GM12875 (cell line): ENCODE results near the gene FRMD3.

Experiments
- H3K4me3 ChIP-seq: one replicate; pipeline ENCODE4 v1.5.1; 2011; ENCODE audit warnings: low read depth, low read length, control low read depth
- CTCF ChIP-seq: IDR thresholded peaks from 2 replicates; pipeline ENCODE4 v1.5.1; 2011; ENCODE audit warnings: low read depth, mild to moderate bottlenecking, control low read depth, inconsistent platforms, low read length, moderate library complexity, borderline replicate concordance; ENCODE audit not compliant: insufficient read depth

The FRMD3 gene

DNA sequence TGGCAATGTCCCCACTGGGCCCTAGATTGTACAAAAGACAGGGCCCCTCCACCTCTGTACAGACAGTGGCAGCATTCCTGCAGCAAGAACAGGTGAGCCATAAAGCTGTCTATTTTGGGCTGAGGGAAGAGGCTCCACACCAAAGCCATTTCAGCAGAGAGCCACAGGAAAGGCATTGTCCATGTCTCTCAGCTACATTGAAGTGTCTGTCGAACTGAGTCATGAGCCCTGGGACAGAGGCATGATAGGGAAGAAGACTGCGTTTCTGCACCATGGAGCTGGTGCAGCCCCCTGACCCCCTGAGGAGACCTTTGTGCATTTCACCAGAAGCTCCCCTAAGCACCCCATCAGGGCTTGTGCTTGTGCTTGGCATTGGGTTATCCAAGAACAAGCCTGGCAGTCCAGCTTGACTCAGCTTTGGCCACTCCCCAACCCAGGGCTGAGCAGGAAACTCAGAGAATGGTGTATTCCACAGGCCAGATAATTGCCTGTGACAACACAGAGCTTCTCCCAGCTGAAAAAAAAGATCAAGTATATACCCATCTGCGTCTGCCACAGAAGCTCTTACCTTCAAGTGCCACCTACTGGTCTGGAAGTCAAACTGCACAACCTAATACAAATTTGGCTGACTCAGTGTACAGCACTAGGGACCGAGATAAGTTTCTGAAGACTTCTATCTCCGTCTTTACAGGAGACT lies 5.9 kb upstream of the FRMD3 start:
- TF ChIP-seq CTCF = peak; percentile 77
- H3K4me3 ChIP-seq = no peak overlapping the region

DNA sequence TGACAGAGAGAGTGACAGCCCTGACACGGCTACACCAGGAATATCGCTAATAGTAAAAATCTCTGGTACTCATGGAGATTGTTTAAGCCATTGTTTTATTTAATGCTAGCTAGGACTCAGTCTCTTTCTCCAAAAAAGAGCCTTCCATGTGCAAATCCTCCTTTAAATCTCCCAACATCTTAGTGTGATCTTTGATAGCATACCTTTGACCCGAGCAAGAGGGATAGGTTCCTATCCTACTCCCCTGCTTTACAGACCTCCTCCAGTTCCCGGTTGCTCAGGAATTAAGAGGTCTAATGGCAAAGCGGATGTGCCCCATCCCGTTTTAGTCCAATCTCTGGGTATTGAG lies 663 bp upstream of the FRMD3 start:
- H3K4me3 ChIP-seq = no peak overlapping the region

DNA sequence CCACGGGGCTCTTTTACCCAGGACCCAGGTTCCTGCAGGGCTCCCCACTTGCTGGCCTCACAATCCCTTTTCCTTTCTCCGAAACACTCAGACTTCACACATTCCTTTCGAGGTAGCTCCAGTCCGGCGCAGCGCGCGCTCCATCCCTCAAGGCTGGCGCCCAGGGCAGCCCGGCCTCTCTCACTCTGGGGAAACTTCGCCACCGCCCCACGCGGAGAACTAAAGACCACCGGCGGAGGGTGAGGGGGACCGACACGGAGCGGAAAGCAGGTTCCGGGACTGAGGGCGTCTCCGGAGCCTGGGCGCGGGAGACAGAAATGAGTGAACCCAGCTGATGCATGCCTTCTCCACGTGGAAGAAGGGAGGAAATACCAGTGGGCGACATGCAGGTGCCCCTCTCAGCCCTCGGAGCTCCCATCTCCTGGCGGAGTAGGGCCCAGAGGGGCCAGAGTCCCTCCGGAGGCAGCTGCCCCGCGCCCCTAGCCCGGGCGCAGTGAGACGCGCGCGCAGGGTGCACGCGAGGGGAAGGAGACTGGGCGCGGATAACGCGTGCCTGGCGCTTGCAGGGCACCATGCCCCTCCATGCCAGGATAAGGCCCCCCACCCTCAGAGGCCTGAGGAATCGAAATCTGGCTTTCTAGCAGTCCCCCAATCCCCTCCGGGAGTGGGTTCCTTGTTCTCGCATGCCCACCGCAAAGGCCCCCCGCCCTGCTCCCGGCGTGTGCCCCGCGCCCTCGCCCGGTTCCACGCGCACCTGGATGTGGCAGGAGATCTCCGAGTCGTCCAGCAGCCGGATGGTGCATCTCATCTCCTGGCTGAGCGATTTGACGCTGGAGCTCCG lies 650 bp downstream of the FRMD3 start:
- no peak for TF ChIP-seq CTCF
- no peak overlapping the region for H3K4me3 ChIP-seq

More for the DNA sequence above, 663 bp upstream of the FRMD3 start:
- no peak for TF ChIP-seq CTCF

GRCh38 chr9:83536332-83536731 lies 1.9 kb downstream of the FRMD3 start:
- no peak overlapping the region for H3K4me3 ChIP-seq
- TF ChIP-seq CTCF = no peak

DNA sequence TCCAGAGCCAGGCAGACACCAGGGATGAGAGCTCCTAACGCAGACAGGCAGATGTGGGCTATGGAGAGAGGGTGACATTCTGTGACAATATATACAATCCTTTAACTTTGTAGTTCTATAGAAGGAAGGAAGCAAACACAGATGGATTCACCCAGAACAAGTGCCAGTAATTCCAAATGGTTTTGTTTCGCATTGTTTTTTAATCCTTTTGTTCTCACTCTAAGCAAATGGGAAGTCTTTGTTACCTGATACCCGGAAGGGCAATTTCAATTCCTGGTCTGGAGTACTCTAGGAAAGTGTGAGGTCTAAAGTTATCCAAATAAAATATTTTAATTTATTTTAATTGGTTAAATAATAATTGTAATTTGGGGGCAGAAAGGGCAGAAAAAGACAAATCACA lies 2.5 kb downstream of the FRMD3 start:
- TF ChIP-seq CTCF = no peak
- H3K4me3 ChIP-seq = no peak overlapping the region

- TF ChIP-seq CTCF = no peak
Observed at GRCh38 chr9:83533296-83533695, 4.9 kb downstream of the FRMD3 start.

DNA sequence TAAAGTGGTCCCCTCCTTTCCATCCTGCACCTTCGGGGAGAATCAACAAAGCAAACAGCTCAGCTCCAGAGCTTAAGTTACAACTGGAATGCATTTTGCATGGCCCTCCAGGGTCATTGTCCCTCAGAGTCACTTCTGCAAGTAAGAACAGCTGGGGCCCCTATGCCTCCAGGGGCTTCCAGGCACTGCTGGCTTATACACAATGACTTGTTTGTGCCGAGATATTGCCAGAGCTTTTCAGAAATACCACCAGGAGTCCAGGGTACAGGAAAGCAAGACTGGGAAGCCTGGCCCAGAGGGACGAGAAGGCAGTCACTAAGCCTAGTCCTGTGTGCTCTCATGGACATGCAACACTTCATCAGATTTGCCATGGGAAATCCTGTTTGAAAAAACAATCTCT lies 11.3 kb downstream of the FRMD3 start:
- no peak for TF ChIP-seq CTCF
- no peak overlapping the region for H3K4me3 ChIP-seq

More at GRCh38 chr9:83533296-83533695, 4.9 kb downstream of the FRMD3 start:
- H3K4me3 ChIP-seq = no peak overlapping the region
